ENCODE data around the gene LENEP. TPM values are rescaled to one million over a fixed set of nuclear protein-coding genes. Genes with fewer than 3 reads are reported as not detected.

LENEP gene
- total RNA-seq, 1 experiment from 2014 or later: 0.42 TPM

DNA sequence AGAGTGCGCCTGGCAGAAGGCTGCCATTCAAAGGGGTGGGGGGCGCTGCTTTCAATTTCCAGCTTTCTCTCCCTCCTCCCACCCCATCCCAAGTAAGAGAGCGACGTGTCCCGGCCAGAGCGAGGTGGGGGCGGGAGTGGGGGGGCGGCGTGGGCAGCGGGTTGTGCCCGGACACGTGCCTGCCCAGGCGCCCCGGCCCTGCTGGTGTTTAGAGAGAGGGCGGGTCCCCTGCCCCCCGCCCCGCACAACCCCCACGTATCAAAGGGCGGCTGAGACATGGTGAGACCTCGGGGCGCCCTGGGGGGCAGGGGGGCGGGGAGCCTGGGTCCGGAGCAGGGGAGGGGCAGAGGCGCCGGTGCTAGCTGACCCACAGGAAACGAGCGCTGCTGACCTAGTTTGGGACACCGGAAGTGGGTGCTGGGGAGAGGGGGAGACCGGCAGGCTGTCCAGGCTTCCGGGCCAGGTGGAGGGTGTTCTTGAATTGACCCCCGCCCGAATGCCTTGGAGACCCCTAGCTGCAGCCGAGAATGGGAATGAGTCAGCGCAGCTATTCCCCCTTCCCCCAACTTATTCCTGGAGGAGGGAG is 10.5 kb downstream of the LENEP start:
- Histone ChIP-seq H3K4me1 (ENCODE audit: control insufficient read depth in 1 of 2, insufficient read depth in 2 of 2, low read length in 2 of 2) (peaks cover 13 to 73% of the 10 kb centered on the region in 2 experiments), H3K27ac (ENCODE audit: low read depth, low read length) (peak overlapping the region; percentile 97), H3K36me3 (ENCODE audit: control insufficient read depth in 1 of 2, insufficient read depth in 2 of 2, low read length in 2 of 2) (peaks cover 0 to 2% of the 10 kb centered on the region in 2 experiments; a peak in 2 of 4 replicates), H2AFZ (ENCODE audit: low read depth, low read length, poor library complexity, severe bottlenecking) (no peak overlapping the region), H3K4me2 (ENCODE audit: low read length) (peak overlapping the region; percentile 80), H3K79me2 (ENCODE audit: insufficient read depth, low read length) (peaks cover 63% of the 10 kb centered on the region), H3K9me3 (ENCODE audit: control insufficient read depth in 1 of 2, insufficient read depth in 1 of 2, low read depth in 1 of 2, low read length in 2 of 2) (no peaks in the 10 kb centered on the region), H3K9me2 (ENCODE audit: insufficient read depth) (no peaks in the 10 kb centered on the region), H3K9ac (ENCODE audit: low read length) (peak overlapping the region; percentile 93), H4K20me1 (ENCODE audit: insufficient read depth) (no peaks in the 10 kb centered on the region), H3K27me3 (ENCODE audit: insufficient read depth, low read length) (no peaks in the 10 kb centered on the region), H3K4me3 (replicated peaks in 1 of 2; ENCODE audit: low read depth in 1 of 2, low read length in 2 of 2) (peak overlapping the region; percentile 97 to 98)
- TF ChIP-seq SP1 (IDR thresholded peaks at IDR 0.05; ENCODE audit: low read depth): no peak
- no peak for TF ChIP-seq EZH2 (IDR thresholded peaks at IDR 0.05)
- TF ChIP-seq POLR2AphosphoS5 (IDR thresholded peaks at IDR 0.05; ENCODE audit: low read depth, low read length): peak; percentile 50; the same call in 1 of the 2 replicates
- TF ChIP-seq, protein P1, sequence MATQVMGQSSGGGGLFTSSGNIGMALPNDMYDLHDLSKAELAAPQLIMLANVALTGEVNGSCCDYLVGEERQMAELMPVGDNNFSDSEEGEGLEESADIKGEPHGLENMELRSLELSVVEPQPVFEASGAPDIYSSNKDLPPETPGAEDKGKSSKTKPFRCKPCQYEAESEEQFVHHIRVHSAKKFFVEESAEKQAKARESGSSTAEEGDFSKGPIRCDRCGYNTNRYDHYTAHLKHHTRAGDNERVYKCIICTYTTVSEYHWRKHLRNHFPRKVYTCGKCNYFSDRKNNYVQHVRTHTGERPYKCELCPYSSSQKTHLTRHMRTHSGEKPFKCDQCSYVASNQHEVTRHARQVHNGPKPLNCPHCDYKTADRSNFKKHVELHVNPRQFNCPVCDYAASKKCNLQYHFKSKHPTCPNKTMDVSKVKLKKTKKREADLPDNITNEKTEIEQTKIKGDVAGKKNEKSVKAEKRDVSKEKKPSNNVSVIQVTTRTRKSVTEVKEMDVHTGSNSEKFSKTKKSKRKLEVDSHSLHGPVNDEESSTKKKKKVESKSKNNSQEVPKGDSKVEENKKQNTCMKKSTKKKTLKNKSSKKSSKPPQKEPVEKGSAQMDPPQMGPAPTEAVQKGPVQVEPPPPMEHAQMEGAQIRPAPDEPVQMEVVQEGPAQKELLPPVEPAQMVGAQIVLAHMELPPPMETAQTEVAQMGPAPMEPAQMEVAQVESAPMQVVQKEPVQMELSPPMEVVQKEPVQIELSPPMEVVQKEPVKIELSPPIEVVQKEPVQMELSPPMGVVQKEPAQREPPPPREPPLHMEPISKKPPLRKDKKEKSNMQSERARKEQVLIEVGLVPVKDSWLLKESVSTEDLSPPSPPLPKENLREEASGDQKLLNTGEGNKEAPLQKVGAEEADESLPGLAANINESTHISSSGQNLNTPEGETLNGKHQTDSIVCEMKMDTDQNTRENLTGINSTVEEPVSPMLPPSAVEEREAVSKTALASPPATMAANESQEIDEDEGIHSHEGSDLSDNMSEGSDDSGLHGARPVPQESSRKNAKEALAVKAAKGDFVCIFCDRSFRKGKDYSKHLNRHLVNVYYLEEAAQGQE (IDR thresholded peaks at IDR 0.05; ENCODE audit: low read depth): no peak
- TF ChIP-seq POLR2A (IDR thresholded peaks at IDR 0.05; ENCODE audit: borderline replicate concordance, extremely low read depth, insufficient read depth, insufficient read length): peak; percentile 38
- no peak for TF ChIP-seq ZNF274 (IDR thresholded peaks at IDR 0.05; ENCODE audit: low read depth, low read length)
- no peak for TF ChIP-seq TCF7L2 (IDR thresholded peaks at IDR 0.05; ENCODE audit: borderline replicate concordance, extremely low read depth, insufficient read depth, insufficient read length)
- ATAC-seq (peak; percentile 13; the same call in 1 of the 2 replicates), DNase-seq (ENCODE audit: low read depth, low spot score) (no peak)
- no TSS peak for BruUV-seq (replicated peaks)
- ChIA-PET CTCF (interaction anchor here (1.2 to 2.3 kb wide), 2 partner anchors 12 to 47 kb away, joined by 3 to 7 read pairs; partner anchors contain the start of gene ADAM15), POLR2A (interaction anchor here (1.0 to 1.5 kb wide), 2 partner anchors 13 to 32 kb away, joined by 3 to 6 read pairs; no protein-coding TSS in a partner anchor), RAD21 (ENCODE audit: low non-redundant PET in 1 of 2, low total read pairs in 2 of 2, uncharacterized antibody in 2 of 2, unreplicated experiment in 2 of 2) (interaction anchor here in 1 of 2 experiments (0.7 kb wide), 1 partner anchor 81 kb away, joined by 3 read pairs; no protein-coding TSS in a partner anchor)
- intact Hi-C loops (cut with micrococcal nuclease): loop anchor here (2.0 to 5.0 kb wide), 2 partner anchors 13 to 48 kb away; partner anchors contain the start of gene ADAM15

Data from HCT116 (cell line).